HFF-Myc (cell line): Measurements from ENCODE around the gene BTBD10.

Experiments used
- DNase-seq: peaks from one replicate; pipeline ENCODE4 v3.0.0-alpha.2; 2011; ENCODE audit warnings: low read depth; ENCODE audit errors: extremely low read depth
- H3K4me3 ChIP-seq: replicated peaks from 2 replicates; pipeline ENCODE4 v1.5.1; 2011; ENCODE audit warnings: low read depth, mild to moderate bottlenecking, control low read depth, low read length
- CTCF ChIP-seq: IDR thresholded peaks from 2 replicates; pipeline ENCODE4 v1.5.1; 2012; ENCODE audit warnings: mild to moderate bottlenecking, low read depth, low read length, control low read depth; ENCODE audit errors: missing control alignments

The BTBD10 gene

GRCh38 chr11:13433437-13433836 lies 29.6 kb downstream of the BTBD10 start:
- no peak overlapping the region for H3K4me3 ChIP-seq
- TF ChIP-seq CTCF = no peak
- no peak for DNase-seq

- no peak overlapping the region for H3K4me3 ChIP-seq
- no peak for DNase-seq
- no peak for TF ChIP-seq CTCF
Observed at GRCh38 chr11:13429836-13430235, 33.2 kb downstream of the BTBD10 start.

- no peak overlapping the region for H3K4me3 ChIP-seq
- no peak for DNase-seq
- no peak for TF ChIP-seq CTCF
Observed at GRCh38 chr11:13429288-13429687, 33.7 kb downstream of the BTBD10 start.

GRCh38 chr11:13427440-13427839 lies 35.6 kb downstream of the BTBD10 start:
- TF ChIP-seq CTCF = no peak
- no peak overlapping the region for H3K4me3 ChIP-seq
- no peak for DNase-seq

DNA sequence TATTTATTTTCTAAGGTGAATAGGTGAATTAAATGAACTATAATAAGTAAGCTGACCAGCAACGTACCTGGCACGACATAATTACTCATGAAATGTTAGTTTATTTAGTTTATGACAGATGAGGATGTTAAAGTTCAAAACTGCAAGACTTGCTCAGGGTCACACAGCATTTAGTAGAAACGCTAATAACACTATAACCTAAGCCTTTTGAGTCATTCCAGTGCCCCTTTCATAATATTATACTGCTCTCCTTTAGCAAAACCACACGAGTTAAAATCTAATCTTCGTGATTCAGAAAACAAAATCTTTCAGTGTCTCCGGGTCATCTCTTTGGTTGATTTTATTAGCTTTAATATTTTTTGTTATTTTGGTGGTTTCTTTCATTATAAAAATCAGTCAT lies 39.6 kb downstream of the BTBD10 start:
- H3K4me3 ChIP-seq = no peak overlapping the region
- TF ChIP-seq CTCF = no peak
- DNase-seq = no peak

GRCh38 chr11:13421561-13421960 lies 41.5 kb downstream of the BTBD10 start:
- TF ChIP-seq CTCF = no peak
- DNase-seq = no peak
- H3K4me3 ChIP-seq = no peak overlapping the region

- no peak for DNase-seq
- H3K4me3 ChIP-seq = no peak overlapping the region
- TF ChIP-seq CTCF = no peak
Observed at GRCh38 chr11:13415201-13415600, 47.8 kb downstream of the BTBD10 start.
